ENCODE measurements around the gene SPI1.

The SPI1 gene

GRCh38 chr11:47406896-47407745 is 28.8 kb upstream of the SPI1 start:
- DNase-seq (ENCODE audit: low read depth) = no peak

- DNase-seq (ENCODE audit: low read depth) = no peak
Observed at GRCh38 chr11:47403571-47403970, 25.2 kb upstream of the SPI1 start.

GRCh38 chr11:47403135-47403534 is 24.8 kb upstream of the SPI1 start:
- no peak for DNase-seq (ENCODE audit: low read depth)

- no peak for DNase-seq (ENCODE audit: low read depth)
Observed at GRCh38 chr11:47400768-47401279, 22.5 kb upstream of the SPI1 start.

GRCh38 chr11:47399860-47400767 is 21.8 kb upstream of the SPI1 start:
- DNase-seq (ENCODE audit: low read depth) = no peak

GRCh38 chr11:47398551-47398950 is 20.2 kb upstream of the SPI1 start:
- no peak for DNase-seq (ENCODE audit: low read depth)

- no peak for DNase-seq (ENCODE audit: low read depth)
Observed at GRCh38 chr11:47398011-47398410, 19.7 kb upstream of the SPI1 start.

- no peak for DNase-seq (ENCODE audit: low read depth)
Observed at GRCh38 chr11:47396049-47396320, 17.6 kb upstream of the SPI1 start.

- DNase-seq (ENCODE audit: low read depth) = no peak
Observed at GRCh38 chr11:47395223-47396048, 17.1 kb upstream of the SPI1 start.

- DNase-seq (ENCODE audit: low read depth) = no peak
Observed at GRCh38 chr11:47394322-47395222, 16.2 kb upstream of the SPI1 start.

- DNase-seq (ENCODE audit: low read depth) = no peak
Observed at GRCh38 chr11:47394050-47394321, 15.6 kb upstream of the SPI1 start.

GRCh38 chr11:47393163-47394049 is 15.1 kb upstream of the SPI1 start:
- DNase-seq (ENCODE audit: low read depth) = no peak

GRCh38 chr11:47392546-47393162 is 14.3 kb upstream of the SPI1 start:
- DNase-seq (ENCODE audit: low read depth) = no peak

GRCh38 chr11:47391711-47392432 is 13.5 kb upstream of the SPI1 start:
- no peak for DNase-seq (ENCODE audit: low read depth)

GRCh38 chr11:47391077-47391583 is 12.8 kb upstream of the SPI1 start:
- no peak for DNase-seq (ENCODE audit: low read depth)

GRCh38 chr11:47390422-47390760 is 12.0 kb upstream of the SPI1 start:
- no peak for DNase-seq (ENCODE audit: low read depth)

GRCh38 chr11:47389577-47390421 is 11.5 kb upstream of the SPI1 start:
- DNase-seq (ENCODE audit: low read depth) = no peak
